Measurements from ENCODE around the gene TACR1.

GRCh38 chr2:75067506-75067905, 131.8 kb downstream of the TACR1 start:
- TF ChIP-seq CTCF (IDR thresholded peaks at IDR 0.05) (no peak), POLR2A (IDR thresholded peaks at IDR 0.05) (no peak)

Data from Peyer's patch (tissue), 4 donors.